NK-92 treated with Interleukin-12 subunit alpha and Interleukin-12 subunit beta, amount 100 ng/mL, for 24 hours (cell line): Measurements from ENCODE around the gene SPATS2L.

Experiments used
- DNase-seq: peaks from one replicate; lab custom pipeline; 2025; lab: John Stamatoyannopoulos, UW

Gene SPATS2L

GRCh38 chr2:200306196-200306930, at the start of gene SPATS2L:
TSS of gene SPATS2L (plus strand) at chr2:200306693. CDS start at chr2:200389245, 82,552 bp downstream.
- peak; percentile 36 for DNase-seq

DNA sequence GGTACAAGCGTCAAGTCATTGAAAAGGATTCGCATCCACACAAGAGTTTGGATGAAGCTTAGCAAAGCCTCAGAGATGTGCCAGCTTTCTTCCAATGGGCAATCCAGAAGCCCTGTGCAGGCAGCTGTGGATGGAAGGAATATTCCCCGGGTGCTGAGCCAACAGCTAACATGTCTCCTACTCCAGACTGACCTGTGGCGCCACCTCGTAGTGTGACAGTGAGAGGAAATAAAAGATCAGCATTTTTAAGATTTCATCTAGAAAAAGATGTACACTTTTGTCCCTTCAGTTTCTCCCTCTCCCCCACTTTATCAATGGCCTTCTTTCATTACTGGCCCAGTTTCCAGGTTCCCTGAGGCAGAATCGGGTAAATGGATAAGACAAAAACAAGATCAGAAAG, 48.9 kb upstream of the SPATS2L start:
- DNase-seq: no peak

DNA sequence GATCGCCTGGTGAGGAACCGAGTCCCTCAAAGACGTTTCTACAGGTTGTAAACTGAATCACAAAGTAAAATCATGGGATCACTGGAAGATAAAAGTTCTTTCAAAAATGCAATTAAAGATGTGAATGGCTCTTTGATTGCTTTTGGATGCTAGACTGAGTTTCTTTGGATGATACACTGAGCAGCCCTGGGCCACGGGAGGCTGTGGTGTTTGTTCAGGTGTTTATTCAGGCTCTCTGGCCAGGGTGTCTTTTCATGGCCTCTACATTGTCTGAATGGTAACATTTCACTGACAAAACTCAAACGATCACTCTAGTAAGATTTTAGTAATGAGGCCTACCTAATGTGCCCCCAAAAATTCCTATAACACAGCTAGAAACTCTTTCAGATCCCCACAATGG, 48.4 kb upstream of the SPATS2L start:
- DNase-seq: no peak

GRCh38 chr2:200258881-200259576, 47.5 kb upstream of the SPATS2L start:
- no peak for DNase-seq

DNA sequence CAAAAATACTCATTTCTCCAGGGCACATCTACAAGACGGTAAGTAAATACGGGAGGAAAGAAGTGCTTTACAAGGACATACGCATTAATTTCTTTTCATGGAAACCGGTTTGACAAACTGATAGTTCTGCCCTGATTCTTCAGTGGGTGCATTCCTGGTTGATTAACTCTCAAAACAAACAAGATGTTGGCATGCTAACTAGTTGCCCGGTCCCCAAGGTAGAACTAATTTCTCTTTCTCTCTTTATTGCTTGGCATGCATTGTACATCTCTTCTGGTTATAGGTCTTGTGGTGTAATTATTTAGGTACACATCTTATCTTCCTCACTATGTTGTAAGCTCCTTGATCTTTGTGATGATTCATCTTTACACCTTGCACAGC, 46.9 kb upstream of the SPATS2L start:
- DNase-seq: no peak

- no peak for DNase-seq
These were observed 44.4 kb upstream of the SPATS2L start for GRCh38 chr2:200262047-200262446.

GRCh38 chr2:200263279-200263678, 43.2 kb upstream of the SPATS2L start:
- no peak for DNase-seq

DNA sequence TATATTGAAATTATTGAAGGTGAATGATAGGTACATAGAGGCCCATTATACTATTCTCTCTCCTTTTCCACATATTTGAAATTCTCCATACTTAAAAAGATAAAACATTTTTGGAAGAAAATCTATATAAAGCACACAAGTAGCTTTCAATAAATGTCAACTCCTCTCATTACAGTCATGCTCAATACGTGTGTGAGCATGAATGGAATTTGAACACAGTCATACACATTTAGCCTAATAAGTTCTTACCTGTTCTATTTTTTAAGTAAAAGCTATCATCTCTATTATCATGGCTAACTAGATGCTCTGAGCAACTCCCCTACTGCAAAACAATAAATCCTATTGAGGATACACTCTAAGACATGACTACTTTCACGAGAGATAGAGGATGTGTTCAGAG, 41.9 kb upstream of the SPATS2L start:
- DNase-seq: no peak

DNA sequence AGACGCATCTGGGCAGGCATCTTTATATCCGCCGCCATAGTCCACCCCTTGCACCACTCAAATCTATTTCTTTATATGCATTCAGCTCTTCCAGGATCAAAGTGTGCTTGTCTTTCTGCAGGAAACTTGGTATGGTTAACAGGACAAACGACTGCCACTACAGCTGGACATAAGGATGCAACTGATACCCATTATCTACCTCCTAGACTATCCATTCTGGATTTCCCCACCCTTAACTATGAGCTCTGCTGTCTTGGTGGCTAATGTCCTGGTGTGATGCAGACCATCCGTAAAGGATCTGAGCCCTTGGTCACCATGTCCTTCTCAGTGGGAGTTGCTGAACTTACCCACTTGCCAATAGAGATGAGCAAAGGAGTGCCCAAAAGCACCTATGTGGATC, 40.1 kb upstream of the SPATS2L start:
- DNase-seq: no peak

- no peak for DNase-seq
These were observed 39.1 kb upstream of the SPATS2L start for GRCh38 chr2:200267350-200267749.

DNA sequence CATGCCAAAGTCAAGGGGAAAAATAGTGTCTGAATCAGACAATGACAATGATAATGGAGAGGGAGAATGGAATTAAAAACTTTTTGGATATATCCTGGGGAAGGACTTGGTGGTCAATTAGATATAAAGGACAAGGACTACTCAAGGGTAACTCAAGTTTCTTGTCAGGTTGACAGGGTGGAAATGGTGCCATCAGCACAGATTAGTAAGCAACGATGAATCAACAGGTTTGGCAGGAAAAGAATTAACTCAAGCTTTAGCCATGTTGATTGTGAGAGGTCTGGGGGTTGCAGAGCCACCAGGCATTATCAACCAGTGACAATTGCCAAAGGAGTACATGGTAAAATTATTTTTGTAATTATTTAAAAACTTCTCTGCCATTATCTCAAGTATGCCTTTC, 35.8 kb upstream of the SPATS2L start:
- DNase-seq: no peak

- DNase-seq: no peak
These were observed 34.2 kb upstream of the SPATS2L start for GRCh38 chr2:200272320-200272719.

DNA sequence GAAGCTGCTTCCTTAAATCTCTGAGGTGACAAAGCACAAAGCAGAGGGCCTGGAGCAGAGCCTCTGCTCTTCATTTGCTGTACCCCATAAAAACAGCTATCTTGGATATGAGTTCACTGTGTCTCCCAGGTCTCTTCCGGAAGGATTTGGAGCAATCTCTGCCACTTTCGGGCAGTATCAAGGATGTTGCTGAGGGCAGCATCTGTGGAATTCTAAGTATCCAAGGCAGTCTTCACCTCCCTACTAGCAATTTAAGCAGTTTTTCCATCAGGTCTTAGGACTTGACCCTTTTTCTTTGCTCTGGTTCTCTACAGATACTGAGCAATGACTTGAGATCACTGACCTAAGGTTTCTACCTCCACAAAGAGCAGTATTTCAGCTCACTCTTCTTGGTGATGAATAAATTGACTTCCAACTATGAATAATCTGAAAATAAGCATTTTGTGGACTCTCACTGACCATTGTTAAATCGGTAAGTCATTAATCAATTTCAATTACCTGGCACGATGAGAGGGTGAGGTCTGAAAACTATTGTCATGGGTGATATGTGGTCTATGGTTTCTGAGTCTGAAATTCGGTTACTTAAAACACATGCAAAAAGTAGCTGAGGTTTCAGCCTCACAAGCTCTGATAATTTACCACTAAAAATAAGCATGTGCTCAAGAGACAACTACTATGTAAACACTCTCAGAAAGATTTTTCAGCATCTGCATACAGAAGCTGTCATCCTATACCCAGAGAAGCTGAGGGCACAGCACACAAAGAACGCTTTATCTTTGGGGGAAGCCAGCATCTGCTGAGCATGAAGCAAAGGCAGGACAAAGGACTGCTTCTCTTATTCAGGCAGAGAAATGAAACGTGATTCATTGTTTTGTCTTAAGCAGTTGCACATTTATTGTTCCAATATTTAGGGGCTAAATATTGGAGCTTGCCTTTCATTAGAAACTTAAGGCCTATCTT, 32.1 kb upstream of the SPATS2L start:
- DNase-seq: no peak

DNA sequence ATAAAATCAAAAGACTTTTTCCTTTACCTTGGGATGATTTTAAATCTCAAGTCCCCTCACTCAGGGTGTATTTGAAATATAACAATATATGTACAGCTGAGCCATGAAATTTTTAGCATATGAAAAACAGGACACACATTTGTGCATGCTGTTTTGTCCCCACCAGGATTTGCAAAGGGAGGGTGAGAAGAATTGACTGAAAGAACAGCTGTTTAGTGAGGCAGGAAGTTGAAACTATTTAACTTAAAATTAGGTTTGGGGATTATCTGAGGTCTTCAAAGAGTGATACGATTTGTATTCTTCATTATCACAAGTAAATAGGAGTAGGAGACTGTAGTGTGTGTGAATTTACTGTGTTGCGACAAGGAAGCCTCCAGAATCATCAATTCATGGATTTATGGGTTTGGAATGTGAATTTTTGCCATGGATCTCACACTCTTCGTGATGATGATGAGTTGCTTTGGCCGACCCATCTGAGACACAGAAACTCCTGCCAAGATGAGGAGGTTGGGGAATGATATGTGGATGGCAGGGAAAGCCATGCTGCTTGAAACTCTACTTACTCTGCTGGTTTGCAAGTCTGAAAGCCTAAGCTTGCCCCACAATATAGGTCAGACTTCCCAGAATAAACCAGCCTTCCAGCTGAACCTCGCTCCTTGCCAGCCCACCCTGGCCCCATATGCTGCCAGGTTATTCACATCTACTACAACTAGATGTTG, 31.0 kb upstream of the SPATS2L start:
- DNase-seq: no peak

- DNase-seq: no peak
These were observed 30.0 kb upstream of the SPATS2L start for GRCh38 chr2:200276472-200276871.

- no peak for DNase-seq
These were observed 27.7 kb upstream of the SPATS2L start for GRCh38 chr2:200278694-200279316.

DNA sequence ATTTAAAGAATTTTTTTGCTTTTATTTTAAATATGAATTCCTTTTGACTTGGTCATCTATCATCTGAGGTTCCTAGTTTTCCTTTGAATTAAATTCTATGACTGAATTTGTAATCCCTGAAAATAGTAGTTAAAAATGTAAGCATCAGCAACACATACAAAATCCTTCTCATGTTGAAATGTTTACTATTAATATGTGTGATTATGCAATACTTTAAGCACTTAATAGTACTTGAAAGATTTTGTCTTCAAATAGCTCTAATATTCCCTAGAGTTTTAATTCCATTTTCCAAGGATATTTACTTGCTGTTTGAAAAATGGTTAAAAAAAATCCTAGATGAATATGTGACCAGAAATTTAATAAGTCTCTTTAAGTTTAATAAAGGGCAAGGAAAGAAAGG, 26.6 kb upstream of the SPATS2L start:
- DNase-seq: no peak

GRCh38 chr2:200286578-200286977, 19.9 kb upstream of the SPATS2L start:
- DNase-seq: no peak

DNA sequence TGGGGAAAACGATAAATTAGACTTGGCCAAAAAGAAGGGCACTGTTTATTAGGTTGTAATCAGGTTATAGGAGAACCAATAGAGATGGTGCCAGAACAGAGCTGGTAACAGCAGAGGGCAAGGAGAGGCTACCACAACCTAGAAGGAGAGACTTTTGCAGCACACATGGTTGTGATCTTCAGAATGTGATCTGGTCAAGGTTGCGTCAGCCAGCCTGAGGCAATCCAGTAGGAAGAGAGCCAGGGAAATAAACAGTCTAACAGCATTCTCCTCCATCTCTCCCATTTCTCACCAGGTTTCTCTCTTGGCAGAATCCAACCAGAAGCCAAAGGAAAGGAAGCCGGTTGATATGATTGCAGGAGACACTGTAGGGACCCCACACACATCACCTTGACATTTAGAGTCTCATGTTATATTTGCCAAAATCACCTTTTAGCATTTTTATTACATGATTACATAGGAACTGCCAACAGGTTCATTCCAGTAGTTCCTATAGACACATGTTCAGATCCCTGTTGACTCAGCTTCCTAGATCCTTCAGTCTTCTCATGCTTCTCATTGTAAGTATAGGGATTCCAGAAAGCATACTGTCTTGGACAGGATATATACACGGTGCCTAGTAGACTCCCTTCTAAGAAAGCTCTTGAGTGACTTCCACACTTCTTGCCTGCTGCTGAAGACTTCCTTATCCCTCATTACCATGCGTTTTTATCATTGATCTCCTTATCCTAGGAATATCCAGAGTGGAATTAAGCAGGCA, 17.6 kb upstream of the SPATS2L start:
- no peak for DNase-seq

DNA sequence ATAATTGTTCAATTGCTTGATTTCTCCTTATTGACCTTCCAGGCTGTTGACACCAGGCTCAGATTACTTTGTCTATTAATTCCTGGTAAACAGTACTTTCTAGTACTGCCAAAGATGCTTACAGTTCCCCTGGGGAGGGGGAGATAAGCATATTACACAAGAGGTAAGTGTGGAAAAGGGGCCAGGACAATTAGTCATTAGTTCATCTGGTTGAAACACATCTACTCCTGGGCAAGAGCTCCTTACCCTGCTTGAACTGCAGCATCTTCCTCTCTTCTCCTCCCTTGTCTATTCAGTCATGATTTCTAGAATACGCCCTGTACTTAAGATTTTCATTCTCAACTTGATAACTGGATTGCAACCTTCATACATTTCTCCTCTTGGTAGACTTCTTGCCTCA, 10.4 kb upstream of the SPATS2L start:
- DNase-seq: no peak

DNA sequence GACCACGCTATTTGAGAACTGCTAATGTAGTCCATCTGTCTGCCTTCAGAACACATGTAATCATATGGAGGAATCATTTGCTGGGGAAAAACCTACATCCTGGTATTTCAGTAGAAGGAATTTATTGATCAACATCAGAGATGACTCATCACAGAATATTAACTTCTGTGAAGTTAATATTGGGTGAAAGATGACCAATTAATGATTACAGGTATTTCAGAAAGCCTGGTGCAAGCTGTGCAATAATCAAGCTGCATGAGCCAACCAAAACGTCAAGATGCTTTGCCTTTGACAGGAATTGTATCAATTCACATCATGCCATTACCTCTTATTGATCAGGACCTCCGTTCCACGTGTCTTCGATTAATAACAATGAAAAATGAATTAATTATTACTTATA, 9.4 kb upstream of the SPATS2L start:
- no peak for DNase-seq
